AG09309 (cell line): ENCODE measurements around the gene UQCRQ.

Experiments used
- DNase-seq: peaks from one replicate; pipeline ENCODE4 v3.0.0-alpha.2; 2010; ENCODE audit warnings: low read depth
- H3K4me3 ChIP-seq: 2 replicates; pipeline ENCODE4 v1.5.1; 2011; ENCODE audit warnings: mild to moderate bottlenecking, low read depth, low read length, moderate library complexity; ENCODE audit not compliant: control insufficient read depth
- CTCF ChIP-seq: IDR thresholded peaks from 2 replicates; pipeline ENCODE4 v1.5.1; 2011; ENCODE audit warnings: mild to moderate bottlenecking, low read depth, low read length, inconsistent platforms; ENCODE audit not compliant: insufficient read depth, control insufficient read depth; ENCODE audit errors: missing control alignments

The UQCRQ gene

DNA sequence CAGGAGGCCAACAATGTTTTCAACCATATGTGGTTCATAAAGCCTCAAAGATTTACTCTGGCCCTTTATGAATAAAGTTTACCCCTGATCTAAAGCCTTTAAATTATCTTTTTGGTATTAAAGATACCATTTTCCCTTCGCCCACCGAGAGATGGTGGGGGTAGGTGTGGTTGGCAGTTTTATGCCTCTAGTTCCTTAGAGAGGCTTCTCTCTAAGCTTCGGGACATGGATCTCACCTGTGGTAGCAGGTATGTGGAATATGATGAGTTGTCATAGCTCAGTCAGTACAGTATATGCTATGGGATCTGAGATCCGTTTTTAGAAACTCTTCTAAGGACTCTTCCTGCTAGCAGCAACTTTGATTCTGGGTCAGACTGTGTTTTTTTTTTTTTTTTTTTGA lies 2.3 kb downstream of the UQCRQ start:
- no peak for DNase-seq
- no peak overlapping the region for H3K4me3 ChIP-seq
- TF ChIP-seq CTCF: no peak

- H3K4me3 ChIP-seq: no peak overlapping the region
- no peak for DNase-seq
- TF ChIP-seq CTCF: no peak
Measured at GRCh38 chr5:132870801-132871200, 4.4 kb downstream of the UQCRQ start.

DNA sequence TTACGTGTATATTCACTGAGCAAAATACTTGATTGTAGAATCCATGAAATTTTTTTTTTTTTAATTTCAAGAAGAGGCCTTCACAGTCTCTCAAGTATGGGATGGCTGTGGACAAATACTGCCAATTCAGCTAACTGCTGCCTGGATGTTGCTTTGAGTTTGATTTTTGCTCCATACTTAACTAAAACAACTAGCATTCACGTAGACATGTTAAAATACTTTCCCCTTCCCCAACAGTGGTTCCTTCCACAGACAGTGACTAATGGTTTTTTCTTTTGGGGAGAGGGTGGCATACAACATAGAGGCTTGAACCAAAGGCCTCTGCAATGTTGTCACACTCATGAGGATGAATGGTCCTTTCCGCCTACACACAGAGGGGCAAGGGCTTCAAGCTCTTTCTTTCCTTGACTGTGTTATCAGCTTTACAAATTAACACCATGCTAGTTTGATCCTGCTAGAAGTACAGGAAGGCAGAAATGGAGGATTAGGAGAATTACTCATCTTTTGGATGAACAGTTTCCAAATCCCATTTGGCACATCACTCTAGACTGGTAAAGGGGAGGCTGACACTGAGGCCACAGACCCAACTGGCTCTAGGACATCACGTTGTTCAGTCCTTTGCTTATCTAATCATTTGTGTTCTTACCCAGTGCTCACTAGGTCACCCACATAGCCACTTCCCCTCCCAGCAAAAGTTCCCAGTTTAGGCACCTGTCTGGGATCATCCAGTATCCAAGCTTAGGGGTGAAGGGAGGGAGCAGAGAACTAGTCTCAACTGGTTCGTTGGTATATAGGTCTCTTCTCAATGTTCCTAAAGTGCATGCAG lies 5.2 kb downstream of the UQCRQ start:
- TF ChIP-seq CTCF: no peak
- DNase-seq: no peak
- H3K4me3 ChIP-seq: no peak overlapping the region

DNA sequence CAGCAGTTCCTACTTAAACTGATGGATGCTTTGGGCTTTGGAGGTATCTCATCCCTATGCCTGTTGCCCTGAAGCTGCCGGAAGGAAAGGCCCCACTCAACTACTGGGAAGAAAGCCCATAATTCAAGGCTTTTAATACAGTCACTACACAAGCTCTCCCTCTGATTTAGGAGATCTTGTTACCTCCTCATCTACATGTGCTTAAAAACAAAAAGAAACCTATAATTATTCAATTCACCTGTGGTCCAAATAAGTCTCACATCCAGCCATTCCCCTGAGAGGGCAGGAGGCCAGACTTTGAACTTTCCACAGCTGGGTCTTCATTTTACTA lies 6.3 kb downstream of the UQCRQ start:
- TF ChIP-seq CTCF: no peak
- no peak overlapping the region for H3K4me3 ChIP-seq

GRCh38 chr5:132873119-132873929 lies 6.9 kb downstream of the UQCRQ start, which contains the start of gene LEAP2:
LEAP2 (plus strand) TSS chr5:132873668; CDS start chr5:132873695, 27 bp downstream.
- no peak for TF ChIP-seq CTCF
- DNase-seq: no peak
- no peak within 1 kb of the TSS for H3K4me3 ChIP-seq

More for the DNA sequence above, 6.3 kb downstream of the UQCRQ start:
- DNase-seq: no peak

GRCh38 chr5:132873930-132874271 lies 7.5 kb downstream of the UQCRQ start:
- H3K4me3 ChIP-seq: no peak overlapping the region
- no peak for TF ChIP-seq CTCF
- DNase-seq: no peak
